Large intestine (tissue), 3 donors: ENCODE data around the gene DAB1. TPM values are rescaled to one million over a fixed set of nuclear protein-coding genes. Genes with fewer than 3 reads are reported as not detected.
A peak's percentile ranks its signal among the peaks of the same experiment; 100 is the strongest.
"Not testable (repeated sequence)": the region's sequence is repeated elsewhere in the genome, so short reads cannot be mapped to it uniquely, and the experiment has no call there.

ENCODE experiments used
- DNase-seq, 2 donors: peaks; one replicate each; pipeline versions ENCODE4 v3.0.0 to v3.0.0-alpha.2; 2013
- H3K27ac ChIP-seq: one replicate; pipeline ENCODE4 v1.5.1; 2013; ENCODE audit warnings: low read length
- H3K27me3 ChIP-seq: 2 replicates; pipeline ENCODE4 v1.6.1; 2013; ENCODE audit warnings: low read length; ENCODE audit not compliant: control insufficient read depth, insufficient read depth
- H3K36me3 ChIP-seq: 2 replicates; pipeline ENCODE4 v1.6.1; 2013; ENCODE audit warnings: low read length; ENCODE audit not compliant: control insufficient read depth, insufficient read depth
- H3K4me1 ChIP-seq: one replicate; pipeline ENCODE4 v1.6.1; 2013; ENCODE audit warnings: low read length; ENCODE audit not compliant: control insufficient read depth, insufficient read depth
- H3K4me3 ChIP-seq: one replicate; pipeline ENCODE4 v1.5.1; 2013; ENCODE audit warnings: low read length
- H3K9me3 ChIP-seq: one replicate; pipeline ENCODE4 v1.6.1; 2013; ENCODE audit warnings: mild to moderate bottlenecking, low read depth, low read length, moderate library complexity; ENCODE audit not compliant: control insufficient read depth
- WGBS: methylation state at CpG from one replicate; pipeline ENCODE4 v1.1.5; 2013; ENCODE audit warnings: low lambda C conversion rate; ENCODE audit not compliant: insufficient coverage; 5-methylcytosine and 5-hydroxymethylcytosine counted together
- polyA plus RNA-seq: library from polyadenylated mRNA; unstranded; fragments of 120-200 nt; gene quantifications from one replicate; pipeline ENCODE4 v1.2.1, GENCODE V29; 2013

The DAB1 gene
- polyA plus RNA-seq, 1 donor = 63.2 TPM

GRCh38 chr1:57344265-57344664, 79.6 kb downstream of the DAB1 start:
- Histone ChIP-seq H3K9me3 (no peaks in the 10 kb centered on the region), H3K27me3 (no peaks in the 10 kb centered on the region), H3K4me1 (no peaks in the 10 kb centered on the region), H3K27ac (no peak overlapping the region), H3K36me3 (no peaks in the 10 kb centered on the region), H3K4me3 (no peak overlapping the region)
- DNase-seq = no peak
- no CpG with 5 or more reads among the region's 7 CpGs for WGBS

- not testable (repeated sequence) for H3K27ac ChIP-seq, H3K4me3 ChIP-seq, DNase-seq, H3K27me3 ChIP-seq, H3K36me3 ChIP-seq, H3K9me3 ChIP-seq, H3K4me1 ChIP-seq
- WGBS = no CpG with 5 or more reads among the region's 34 CpGs
Measured at GRCh38 chr1:57343298-57343915, 80.5 kb downstream of the DAB1 start.

- no peak overlapping the region for H3K4me3 ChIP-seq
- H3K36me3 ChIP-seq = no peaks in the 10 kb centered on the region
- H3K9me3 ChIP-seq = no peaks in the 10 kb centered on the region
- DNase-seq = no peak
- WGBS = 100% methylated on average over 1 of the region's 3 CpGs
- H3K4me1 ChIP-seq = no peaks in the 10 kb centered on the region
- no peak overlapping the region for H3K27ac ChIP-seq
- H3K27me3 ChIP-seq = no peaks in the 10 kb centered on the region
Measured at GRCh38 chr1:57341721-57342120, 82.1 kb downstream of the DAB1 start.

GRCh38 chr1:57340334-57341070, 83.4 kb downstream of the DAB1 start:
- no peak for DNase-seq
- H3K4me3 ChIP-seq = no peak overlapping the region
- no peaks in the 10 kb centered on the region for H3K36me3 ChIP-seq
- no peak overlapping the region for H3K27ac ChIP-seq
- H3K9me3 ChIP-seq = no peaks in the 10 kb centered on the region
- no CpG with 5 or more reads among the region's 6 CpGs for WGBS
- no peaks in the 10 kb centered on the region for H3K27me3 ChIP-seq
- H3K4me1 ChIP-seq = no peaks in the 10 kb centered on the region

GRCh38 chr1:57337623-57338022, 86.2 kb downstream of the DAB1 start:
- H3K27me3 ChIP-seq = no peaks in the 10 kb centered on the region
- no peaks in the 10 kb centered on the region for H3K36me3 ChIP-seq
- no peaks in the 10 kb centered on the region for H3K9me3 ChIP-seq
- H3K4me3 ChIP-seq = no peak overlapping the region
- H3K27ac ChIP-seq = no peak overlapping the region
- H3K4me1 ChIP-seq = no peaks in the 10 kb centered on the region
- no peak for DNase-seq
- WGBS = no CpG with 5 or more reads among the region's 3 CpGs

- no peaks in the 10 kb centered on the region for H3K27me3 ChIP-seq
- H3K9me3 ChIP-seq = no peaks in the 10 kb centered on the region
- no peak overlapping the region for H3K4me3 ChIP-seq
- no peak overlapping the region for H3K27ac ChIP-seq
- no peaks in the 10 kb centered on the region for H3K4me1 ChIP-seq
- no peaks in the 10 kb centered on the region for H3K36me3 ChIP-seq
- DNase-seq = no peak
- WGBS = no CpG with 5 or more reads among the region's 2 CpGs
Measured at GRCh38 chr1:57336793-57337192, 87.1 kb downstream of the DAB1 start.

- no peaks in the 10 kb centered on the region for H3K27me3 ChIP-seq
- H3K9me3 ChIP-seq = no peaks in the 10 kb centered on the region
- no peak for DNase-seq
- no peak overlapping the region for H3K4me3 ChIP-seq
- WGBS = no CpG with 5 or more reads among the region's 3 CpGs
- no peak overlapping the region for H3K27ac ChIP-seq
- H3K36me3 ChIP-seq = no peaks in the 10 kb centered on the region
- H3K4me1 ChIP-seq = no peaks in the 10 kb centered on the region
Measured at GRCh38 chr1:57331620-57332019, 92.2 kb downstream of the DAB1 start.

- no peak for DNase-seq
- no peaks in the 10 kb centered on the region for H3K36me3 ChIP-seq
- no peak overlapping the region for H3K4me3 ChIP-seq
- no peaks in the 10 kb centered on the region for H3K9me3 ChIP-seq
- no peaks in the 10 kb centered on the region for H3K27me3 ChIP-seq
- no CpG with 5 or more reads among the region's 1 CpG for WGBS
- peaks cover 14% of the 10 kb centered on the region for H3K4me1 ChIP-seq
- H3K27ac ChIP-seq = no peak overlapping the region
Measured at GRCh38 chr1:57329937-57330336, 93.9 kb downstream of the DAB1 start.

- no peak overlapping the region for H3K4me3 ChIP-seq
- DNase-seq = peak in 1 of 2 donors; percentile 55
- no peaks in the 10 kb centered on the region for H3K27me3 ChIP-seq
- H3K27ac ChIP-seq = no peak overlapping the region
- H3K36me3 ChIP-seq = no peaks in the 10 kb centered on the region
- peaks cover 21% of the 10 kb centered on the region for H3K4me1 ChIP-seq
- no peaks in the 10 kb centered on the region for H3K9me3 ChIP-seq
- WGBS = 74% methylated on average over 4 of the region's 6 CpGs
Measured at GRCh38 chr1:57329001-57329527, 94.8 kb downstream of the DAB1 start.

- Histone ChIP-seq H3K9me3 (no peaks in the 10 kb centered on the region), H3K4me1 (peaks cover 21% of the 10 kb centered on the region), H3K36me3 (no peaks in the 10 kb centered on the region), H3K27me3 (no peaks in the 10 kb centered on the region), H3K4me3 (no peak overlapping the region), H3K27ac (no peak overlapping the region)
- WGBS = no CpG with 5 or more reads among the region's 4 CpGs
- DNase-seq = no peak
Measured at GRCh38 chr1:57327946-57328345, 95.9 kb downstream of the DAB1 start.
